Esophagus muscularis mucosa (tissue), 4 donors: Measurements from ENCODE around the gene HAS3.
"Not testable (repeated sequence)": the region's sequence is repeated elsewhere in the genome, so short reads cannot be mapped to it uniquely, and the experiment has no call there.

Source experiments
- CTCF ChIP-seq, 3 experiments: fragments of 200-600 bp in 2 of 3; fragments of 450-650 bp in 1 of 3; sonication (generic) in 2 of 3; IDR thresholded peaks; one replicate each; pipeline ENCODE4 v1.5.1; 2017 to 2019; ENCODE audit warnings: antibody characterized with exemption in 3 of 3, mild to moderate bottlenecking in 2 of 3, moderate library complexity in 1 of 3
- EP300 ChIP-seq: sonication (generic); formaldehyde crosslinking; IDR thresholded peaks from one replicate; pipeline ENCODE4 v1.6.1; 2017; ENCODE audit warnings: antibody characterized with exemption
- POLR2A ChIP-seq: fragments of 450-650 bp; IDR thresholded peaks from one replicate; pipeline ENCODE4 v1.6.1; 2017; ENCODE audit warnings: antibody characterized with exemption, moderate library complexity, mild to moderate bottlenecking, low read depth

GRCh38 chr16:69126801-69127200 is 21.3 kb downstream of the HAS3 start:
- TF ChIP-seq CTCF (IDR thresholded peaks at IDR 0.05); EP300; POLR2A: not testable (repeated sequence)
